GOT3 (cell line): ENCODE data around the gene PTPRK.

Experiments used
- DNase-seq: peaks from one replicate; lab custom pipeline; 2025; ENCODE audit warnings: mixed read lengths; lab: John Stamatoyannopoulos, UW

PTPRK gene

DNA sequence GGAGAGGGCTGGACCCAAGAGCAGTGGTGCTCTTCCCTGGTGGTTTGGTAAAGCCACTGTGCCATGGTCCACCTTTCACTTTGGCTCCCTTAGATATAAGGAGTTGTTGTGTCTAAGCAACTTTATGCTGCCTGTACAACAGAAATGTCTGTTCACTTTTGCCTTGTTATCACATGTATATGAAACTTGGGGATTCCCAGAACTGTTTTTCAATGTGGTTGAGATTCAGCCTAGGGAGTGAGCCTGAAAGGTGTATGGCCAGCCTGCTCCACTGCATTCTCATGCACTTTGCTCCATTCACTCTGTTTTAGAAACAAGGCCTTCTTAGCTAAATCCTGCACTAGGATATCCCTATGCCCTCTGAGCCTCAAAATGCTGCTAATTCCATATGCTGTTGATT lies 385.1 kb downstream of the PTPRK start:
- no peak for DNase-seq

DNA sequence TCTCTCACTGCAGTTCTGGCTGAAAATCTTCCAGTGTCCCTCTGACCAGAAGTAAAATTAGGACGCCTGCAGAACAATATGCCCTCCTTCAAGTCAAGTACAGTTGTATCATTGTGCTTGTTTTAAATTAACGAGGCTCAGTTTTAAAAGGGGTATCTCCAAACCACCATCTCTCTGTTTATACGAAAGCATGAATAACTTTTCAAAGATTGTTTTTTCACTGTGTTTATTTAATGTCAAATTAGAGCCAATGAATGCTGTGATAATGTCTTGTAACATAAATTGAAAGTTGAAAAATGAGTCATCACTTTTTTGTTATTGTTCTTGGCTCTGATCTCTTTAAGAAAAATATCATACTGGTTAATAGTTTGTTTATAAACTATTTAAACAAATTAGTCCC lies 388.8 kb downstream of the PTPRK start:
- DNase-seq = no peak

DNA sequence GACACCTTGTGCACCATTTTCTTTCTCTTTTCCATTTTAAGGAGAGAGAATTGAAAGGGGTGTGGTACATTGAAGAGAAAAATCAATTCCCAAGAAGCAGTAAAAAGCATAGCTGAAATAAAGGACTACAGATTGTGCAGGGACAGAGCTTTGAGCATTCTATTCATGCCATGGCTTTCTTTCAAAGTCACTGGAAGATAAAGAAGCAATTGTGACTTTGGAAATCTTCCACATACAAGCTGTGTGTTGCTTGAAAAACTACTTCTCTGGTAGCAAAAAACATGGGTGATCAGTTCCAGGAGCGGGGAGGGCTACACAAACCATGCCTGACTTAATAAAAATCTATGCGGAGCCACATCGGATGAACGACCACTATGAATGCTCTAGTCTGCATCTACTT lies 389.4 kb downstream of the PTPRK start:
- no peak for DNase-seq

DNA sequence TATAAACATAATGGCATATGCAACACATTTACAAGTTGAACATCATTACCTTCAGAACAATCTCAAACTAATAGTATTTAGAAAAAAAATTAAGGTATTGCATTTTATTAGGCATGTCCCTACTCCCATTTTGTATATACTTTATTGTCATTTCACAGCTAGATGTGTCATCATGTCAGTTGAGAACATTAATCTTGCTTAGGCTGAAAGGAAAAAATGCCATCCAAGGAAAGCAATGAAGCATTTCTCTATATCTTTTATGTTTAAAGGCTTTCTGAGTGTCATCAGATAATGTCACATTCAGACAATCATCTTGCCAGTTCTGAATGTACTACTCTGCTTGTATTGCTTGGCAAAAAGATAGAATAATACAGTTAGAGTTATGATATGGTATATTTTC lies 390.7 kb downstream of the PTPRK start:
- no peak for DNase-seq

DNA sequence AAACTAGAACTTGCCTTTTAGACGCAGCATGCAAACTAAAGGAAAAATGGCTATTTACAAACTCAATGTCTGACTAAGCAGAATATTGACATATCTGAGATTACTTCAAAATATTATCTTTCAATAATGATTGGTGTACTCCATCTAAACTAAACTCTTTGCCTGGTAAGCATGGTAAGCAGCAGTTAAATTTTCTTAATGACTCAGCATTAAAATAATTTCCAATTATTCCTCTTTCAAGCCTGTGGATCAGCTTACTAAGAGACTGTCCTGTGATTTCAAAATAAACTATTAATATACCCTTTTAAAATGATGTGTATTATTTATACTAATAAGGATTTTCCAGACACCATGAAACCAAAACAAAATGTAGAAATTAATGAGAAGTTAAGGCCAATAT lies 392.7 kb downstream of the PTPRK start:
- no peak for DNase-seq

DNA sequence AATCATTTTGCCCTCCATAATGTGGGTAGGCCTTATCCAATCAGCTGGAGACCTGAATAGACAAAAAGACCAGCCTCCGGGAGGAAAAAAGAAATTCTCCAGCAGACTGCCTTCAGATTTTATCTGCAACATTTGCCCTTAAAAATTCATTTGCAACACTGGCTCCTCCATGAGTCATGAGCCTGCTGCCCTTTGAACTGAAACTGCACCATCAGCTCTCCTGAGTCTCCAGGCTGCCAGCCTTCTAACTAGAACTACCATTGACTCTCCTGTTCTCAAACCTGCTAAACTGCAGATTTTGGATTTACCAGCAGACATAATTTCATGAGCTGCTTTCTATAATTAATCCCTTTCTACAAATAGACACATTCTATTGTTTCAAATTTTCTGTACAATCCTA lies 395.7 kb downstream of the PTPRK start:
- no peak for DNase-seq

DNA sequence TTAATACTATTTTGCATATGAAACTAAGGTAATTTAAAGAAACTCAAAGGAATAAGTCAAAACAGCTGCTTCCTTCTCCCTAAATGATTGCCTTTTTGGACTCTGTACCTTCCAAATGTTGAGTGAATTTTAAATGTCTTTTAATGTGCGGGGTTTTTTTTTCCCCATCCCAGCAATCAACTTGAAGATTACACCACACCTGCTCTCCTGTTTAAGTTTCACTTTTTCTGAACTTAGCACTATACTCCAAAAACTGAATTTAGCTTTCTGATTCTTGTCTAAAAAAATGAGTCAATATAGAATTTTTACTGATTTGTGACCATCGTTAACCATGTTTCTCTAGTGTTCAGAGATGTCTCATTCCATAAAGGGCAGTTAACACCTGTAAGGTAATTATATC lies 398.8 kb downstream of the PTPRK start:
- DNase-seq = no peak

DNA sequence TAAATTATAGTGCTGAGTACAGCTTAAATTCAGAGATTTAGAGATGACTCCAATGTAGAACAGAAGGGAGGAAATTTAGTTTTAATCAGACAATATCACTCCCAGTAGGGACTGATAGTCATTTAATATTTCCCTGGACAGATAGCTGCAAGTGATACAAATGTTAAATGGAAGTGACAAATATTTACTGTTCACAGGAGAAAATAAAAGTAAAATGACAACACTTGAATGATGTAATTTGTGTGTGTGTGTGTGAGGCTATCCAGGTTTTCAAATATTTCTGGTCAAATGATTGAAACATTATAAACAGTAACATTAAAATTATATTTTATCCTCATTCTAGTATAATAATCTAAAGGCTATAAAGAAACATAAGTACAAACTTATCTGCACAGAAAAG lies 399.2 kb downstream of the PTPRK start:
- no peak for DNase-seq

DNA sequence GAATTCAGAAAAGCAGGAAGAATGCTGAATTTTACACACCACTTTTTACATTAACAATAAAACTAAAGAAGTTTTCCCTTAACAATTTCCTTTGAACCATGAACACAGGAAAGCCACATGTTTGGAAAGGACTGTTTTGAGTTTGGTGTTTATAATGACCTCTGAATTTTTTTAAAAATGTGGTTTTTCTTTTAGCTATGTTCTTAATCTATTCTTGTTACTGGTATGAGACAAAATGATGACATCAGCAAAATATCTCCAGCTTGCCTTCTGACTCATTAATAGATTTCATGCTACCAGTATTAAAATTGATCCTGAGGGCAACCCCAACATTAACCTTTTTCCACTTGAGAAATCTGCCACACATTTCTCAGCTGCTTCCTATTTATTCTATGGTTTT lies 402.0 kb downstream of the PTPRK start:
- DNase-seq = no peak

DNA sequence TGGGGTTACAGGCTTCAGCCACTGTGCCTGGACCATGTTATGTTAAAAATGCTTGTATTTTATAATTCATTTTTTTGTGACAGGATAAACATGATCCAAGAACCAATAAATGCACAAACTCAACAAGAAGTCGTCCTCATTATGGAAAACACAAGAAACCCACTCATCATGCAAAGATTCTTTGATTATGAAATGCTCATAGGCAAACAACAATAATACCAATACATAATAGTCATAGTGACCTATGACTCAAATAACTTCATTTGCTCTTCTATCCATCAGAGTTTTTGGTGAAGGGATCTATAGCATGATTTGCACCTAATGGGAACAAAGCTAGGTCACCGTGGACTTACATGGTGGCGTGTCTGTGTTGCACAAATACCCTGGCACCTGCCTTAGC lies 402.5 kb downstream of the PTPRK start:
- DNase-seq = no peak

DNA sequence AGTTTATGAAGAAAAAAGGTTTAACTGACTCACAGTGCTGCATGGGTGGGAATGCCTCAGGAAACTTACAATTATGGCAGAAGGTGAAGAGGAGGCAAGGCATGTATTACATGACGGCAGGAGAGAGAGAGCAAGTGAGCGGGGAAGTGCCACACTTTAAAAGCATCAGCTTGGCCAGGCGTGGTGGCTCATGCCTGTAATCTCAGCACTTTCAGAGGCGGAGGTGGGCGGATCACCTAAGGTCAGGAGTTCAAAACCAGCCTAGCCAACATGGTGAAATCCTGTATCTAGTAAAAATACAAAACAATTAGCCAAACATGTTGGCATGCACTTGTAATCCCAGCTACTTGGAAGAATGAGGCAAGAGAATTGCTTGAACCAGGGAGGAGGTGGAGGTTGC lies 406.2 kb downstream of the PTPRK start:
- no peak for DNase-seq

DNA sequence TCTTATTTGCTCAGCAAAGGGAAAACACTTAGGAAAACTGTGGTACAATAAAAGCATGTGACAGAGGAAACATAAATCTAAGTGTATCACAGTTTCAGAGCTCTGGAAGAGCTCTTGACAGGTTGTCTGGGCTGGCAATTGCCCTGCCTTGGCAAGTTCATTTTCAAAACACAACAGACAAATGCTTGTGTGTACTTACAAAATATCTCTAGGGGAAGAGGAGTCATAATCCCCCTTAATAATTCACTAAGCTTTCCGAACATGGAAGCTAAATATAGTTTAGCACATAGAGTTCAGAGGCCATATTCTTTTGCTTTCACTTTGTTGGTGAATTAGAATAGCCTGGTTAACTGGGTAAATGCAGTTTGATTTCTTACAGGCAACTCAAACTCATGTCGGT lies 407.9 kb downstream of the PTPRK start:
- DNase-seq = no peak

DNA sequence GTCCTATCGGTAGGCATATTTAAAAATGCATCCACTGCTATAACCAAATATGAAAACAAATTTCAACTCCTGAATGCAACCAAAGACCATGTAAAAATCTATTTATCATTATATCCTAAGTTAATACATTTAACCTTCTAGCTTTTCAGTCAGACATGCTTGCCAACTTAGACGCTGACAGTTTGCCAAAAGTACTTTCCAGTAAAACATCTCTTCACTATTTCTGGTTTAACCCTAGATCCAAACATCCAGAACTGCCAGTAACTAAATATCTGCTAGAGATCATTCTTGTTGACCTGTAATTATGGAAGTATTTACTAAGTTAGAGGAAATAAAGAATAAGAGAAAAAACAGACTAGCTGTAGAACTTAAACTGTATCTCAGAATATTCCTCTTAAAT lies 409.3 kb downstream of the PTPRK start:
- no peak for DNase-seq

DNA sequence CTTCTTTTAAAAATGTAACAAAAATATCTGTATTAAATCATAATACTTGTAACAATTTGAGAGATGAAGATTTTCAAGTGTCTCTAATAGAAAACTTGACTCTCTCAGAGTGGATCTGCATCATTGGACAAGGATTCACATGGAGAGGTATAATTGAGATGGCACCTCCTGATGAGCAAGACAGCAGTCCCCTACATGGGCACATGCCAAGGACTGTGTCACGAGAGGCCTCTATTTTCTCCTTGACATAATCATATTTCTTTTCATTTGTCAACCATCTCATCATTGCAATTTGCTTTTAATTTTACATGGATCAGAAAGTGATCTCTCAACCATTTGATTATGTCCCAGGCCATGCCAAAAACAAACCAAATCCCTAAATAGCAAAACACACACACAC lies 412.7 kb downstream of the PTPRK start:
- no peak for DNase-seq

DNA sequence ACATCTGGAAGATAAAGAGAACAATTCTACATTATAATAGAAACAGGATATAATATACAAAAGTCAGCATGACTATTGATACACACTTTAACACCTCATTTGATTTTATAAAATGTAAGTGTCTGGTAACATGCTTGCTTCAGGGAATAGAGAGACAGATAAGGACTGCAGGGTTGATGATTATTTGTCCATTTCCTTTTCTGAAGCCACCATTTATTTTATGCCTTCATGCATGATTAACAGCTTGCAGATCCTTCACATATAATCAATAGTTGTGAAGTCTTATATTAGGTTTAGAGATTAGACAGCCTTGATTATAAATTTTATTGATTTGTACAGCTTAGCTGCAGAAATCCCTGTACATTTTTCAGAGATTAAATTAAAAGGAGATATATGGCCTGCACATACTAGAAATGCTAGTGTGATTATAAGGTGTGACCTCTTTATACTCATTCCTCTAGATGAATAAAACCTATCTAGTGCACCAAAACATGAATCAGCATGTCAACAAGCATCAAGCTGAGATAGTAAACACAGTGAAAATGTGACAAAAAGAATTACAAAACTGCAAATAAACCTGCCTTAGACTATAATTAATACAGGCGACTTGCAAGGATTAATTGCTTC lies 420.7 kb downstream of the PTPRK start:
- no peak for DNase-seq

DNA sequence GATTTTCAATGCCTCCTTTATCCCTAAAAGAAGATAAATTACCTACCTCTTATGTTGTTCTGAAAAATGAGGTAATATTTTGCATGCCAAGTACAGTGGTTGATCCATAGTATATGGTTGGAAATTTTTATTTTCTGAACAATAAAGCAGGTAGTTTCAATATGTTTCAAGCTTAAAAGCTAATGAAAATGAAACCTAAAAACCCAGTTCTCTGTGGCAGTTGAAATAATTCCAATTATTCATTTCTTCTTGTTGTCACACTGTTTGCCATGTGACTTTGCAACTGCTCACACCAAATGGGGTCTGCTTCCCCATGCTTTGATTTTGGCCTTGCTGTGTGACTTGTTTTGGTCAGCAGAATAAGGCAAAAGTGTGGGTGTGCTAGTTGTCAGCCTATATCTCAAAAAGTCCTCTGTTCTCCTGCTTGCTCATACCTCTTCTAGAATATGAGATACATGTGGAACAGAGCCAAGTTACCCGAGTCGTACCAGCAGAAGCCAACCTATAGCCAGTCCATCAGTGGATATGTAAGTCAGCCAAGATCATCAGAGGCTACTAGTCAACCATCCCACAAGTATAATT lies 422.3 kb downstream of the PTPRK start:
- DNase-seq = no peak

DNA sequence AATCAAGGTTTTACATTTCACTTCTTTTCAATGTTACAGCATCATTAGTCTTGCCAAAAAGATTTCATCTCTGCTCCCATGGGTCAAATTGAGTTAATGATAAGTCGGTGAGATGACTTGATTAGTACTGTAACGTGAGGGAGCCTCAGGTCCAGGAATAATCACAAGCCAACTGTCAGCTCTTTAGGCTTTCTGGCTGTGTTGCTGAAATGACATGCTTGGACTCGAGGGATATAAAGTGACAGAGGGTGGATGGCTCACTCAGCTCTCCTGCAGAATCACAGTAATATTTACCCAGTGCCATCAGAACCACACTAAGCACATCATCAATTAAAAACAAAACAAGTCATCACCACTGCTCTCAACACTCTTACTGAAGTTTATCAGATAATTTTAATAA lies 423.4 kb downstream of the PTPRK start:
- no peak for DNase-seq

DNA sequence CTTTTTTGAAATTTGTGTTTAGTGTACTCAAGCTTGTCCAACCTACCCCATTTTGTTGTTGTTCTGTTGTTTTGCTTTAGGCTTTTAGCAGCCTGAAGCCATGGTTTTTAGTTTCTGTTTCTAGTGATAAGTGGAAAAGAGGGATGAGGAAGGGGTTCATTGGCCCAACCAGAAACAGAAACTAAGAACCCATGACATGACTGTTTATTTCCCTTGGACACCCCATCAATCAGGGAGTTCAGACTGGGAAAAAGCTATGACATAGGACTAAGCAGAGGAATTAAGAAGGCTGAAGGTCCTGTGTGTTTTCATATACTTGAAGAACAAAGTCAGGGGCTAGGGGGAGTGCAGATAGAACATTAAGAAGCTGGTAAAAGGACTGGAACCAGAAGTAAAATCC lies 425.0 kb downstream of the PTPRK start:
- DNase-seq = no peak

DNA sequence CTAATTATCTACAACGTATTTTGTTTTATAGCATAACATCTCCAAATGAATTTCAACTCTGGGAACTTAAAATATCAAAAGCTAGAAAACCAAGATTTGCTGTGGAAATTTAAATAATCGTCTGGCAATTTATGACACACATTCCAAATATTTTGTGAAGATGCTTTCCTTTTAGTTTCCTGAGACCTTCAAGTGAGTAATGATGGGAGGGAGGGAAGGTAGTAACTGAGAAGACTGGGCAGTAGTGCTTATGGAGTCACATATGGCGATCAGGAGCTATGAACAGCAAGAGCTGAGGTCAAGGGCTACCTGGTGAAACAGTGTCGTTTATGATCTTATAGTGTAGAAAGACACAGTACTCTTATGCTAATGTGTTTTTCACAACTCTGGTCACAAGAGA lies 441.4 kb downstream of the PTPRK start:
- DNase-seq = no peak

DNA sequence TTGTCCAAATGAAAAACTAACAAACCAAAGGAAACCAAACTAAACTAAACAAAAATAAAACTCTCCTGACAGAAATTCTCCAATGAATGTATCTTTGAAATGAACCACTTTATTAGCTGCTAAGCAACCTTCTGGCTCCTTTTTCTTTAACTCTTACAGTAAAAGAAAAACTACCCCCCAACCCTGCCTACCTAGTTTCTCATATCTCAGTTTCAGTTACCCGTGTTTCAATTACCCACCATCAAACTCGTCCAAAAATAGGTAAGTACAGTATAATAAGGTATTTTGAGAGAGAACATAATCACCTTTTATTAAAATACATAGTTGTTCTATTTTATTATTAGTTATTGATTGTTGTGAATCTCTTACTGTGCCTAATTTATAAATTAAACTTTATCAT lies 442.1 kb downstream of the PTPRK start:
- no peak for DNase-seq

DNA sequence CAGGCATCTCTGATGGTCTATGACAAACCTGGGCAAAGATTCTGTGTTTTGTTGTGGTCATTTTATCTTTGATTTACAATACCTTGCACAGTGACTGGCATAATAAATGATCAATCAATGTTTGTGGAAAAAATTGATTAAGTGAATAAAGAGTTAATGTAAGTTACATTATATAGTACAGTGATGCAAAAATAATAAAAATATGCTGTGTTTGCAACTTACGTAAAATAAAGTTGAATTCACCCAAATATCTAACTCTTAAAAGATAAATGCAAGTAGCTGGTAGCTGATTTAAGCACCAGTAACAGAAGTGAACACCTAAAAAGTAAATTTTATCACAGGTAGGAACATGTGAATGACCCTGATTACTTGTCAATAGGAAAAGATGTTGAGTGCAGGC lies 443.6 kb downstream of the PTPRK start:
- no peak for DNase-seq

DNA sequence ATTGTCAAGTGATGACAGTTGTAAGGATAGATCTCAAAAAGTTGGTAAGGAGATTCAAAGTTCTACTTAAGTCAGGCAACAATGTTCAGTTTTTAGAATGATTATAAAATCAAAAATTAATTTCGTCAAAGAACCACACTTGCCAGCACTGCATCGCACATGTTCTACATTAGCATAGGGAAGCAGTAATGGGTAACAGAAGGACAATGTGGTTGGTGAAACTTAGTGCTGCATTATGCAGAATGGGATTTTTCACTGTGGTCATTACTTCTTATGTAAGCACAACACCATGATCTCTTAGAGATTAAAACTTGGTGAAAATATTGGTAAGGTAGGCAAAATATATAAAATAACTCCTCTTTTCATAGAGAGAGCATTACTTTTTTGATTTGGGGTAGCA lies 445.8 kb downstream of the PTPRK start:
- no peak for DNase-seq

DNA sequence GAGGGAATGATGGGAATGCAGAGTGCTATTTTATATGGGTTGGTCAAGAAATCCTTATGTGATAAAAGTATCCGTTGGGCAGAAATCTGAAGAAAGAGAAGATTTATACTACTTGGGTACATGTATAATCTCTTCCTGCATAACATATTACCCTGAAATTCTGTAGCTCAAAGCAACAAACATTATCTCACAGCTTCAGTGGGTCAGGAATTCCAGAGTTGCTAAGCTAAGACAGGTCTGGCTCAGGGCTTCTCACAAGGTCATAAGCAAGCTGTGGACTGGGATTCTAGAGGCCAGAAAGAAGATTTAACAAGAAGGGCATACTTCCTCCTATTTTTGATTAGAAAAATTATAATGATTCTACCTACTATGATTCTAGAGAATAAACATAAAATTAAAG lies 447.0 kb downstream of the PTPRK start:
- DNase-seq = no peak

DNA sequence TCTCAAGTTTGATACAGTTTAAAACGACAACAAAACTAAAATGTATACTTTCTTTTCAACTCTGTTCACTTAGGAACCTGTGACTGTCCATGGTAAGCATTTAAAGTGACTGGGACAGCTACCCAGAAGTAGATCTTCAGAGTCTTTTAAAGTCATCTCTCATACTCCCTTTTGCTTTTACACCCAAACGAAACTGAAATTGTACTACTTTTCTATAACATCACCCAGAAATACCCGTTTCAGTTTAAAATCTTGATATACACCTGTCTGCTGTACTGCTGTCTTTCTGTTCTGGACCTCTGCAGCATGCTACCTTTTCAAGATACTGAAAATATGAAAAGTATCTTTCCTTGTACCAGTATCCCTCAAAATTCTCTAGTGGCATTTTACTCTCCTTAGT lies 449.2 kb downstream of the PTPRK start:
- DNase-seq = no peak

DNA sequence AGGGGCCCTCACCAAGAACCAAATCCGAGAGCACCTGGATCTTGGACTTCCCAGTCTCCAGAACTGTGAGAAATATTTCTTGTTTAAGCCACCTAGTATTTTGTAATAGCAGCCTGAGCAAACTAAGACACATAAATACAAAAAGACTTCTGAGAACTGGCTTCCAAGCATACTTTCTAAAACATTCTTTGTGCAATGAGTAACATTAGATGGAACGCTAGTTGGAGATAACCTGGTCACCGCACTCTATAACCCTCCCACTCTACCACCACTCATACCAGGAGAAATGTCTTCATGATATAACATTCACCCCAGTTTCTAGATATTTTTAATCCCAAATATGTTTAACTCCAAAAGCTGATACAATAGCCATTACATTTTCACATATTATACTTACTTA lies 450.0 kb downstream of the PTPRK start:
- no peak for DNase-seq
